NCI-H345 treated with DMSO at 0.1 percent for 48 hours (cell line): Measurements from ENCODE around the gene QRICH1.
"Not testable (repeated sequence)": the region's sequence is repeated elsewhere in the genome, so short reads cannot be mapped to it uniquely, and the experiment has no call there.

ENCODE experiments used
- DNase-seq: peaks from one replicate; lab custom pipeline; 2025; ENCODE audit not compliant: unreplicated experiment; lab: John Stamatoyannopoulos, UW

Gene QRICH1

DNA sequence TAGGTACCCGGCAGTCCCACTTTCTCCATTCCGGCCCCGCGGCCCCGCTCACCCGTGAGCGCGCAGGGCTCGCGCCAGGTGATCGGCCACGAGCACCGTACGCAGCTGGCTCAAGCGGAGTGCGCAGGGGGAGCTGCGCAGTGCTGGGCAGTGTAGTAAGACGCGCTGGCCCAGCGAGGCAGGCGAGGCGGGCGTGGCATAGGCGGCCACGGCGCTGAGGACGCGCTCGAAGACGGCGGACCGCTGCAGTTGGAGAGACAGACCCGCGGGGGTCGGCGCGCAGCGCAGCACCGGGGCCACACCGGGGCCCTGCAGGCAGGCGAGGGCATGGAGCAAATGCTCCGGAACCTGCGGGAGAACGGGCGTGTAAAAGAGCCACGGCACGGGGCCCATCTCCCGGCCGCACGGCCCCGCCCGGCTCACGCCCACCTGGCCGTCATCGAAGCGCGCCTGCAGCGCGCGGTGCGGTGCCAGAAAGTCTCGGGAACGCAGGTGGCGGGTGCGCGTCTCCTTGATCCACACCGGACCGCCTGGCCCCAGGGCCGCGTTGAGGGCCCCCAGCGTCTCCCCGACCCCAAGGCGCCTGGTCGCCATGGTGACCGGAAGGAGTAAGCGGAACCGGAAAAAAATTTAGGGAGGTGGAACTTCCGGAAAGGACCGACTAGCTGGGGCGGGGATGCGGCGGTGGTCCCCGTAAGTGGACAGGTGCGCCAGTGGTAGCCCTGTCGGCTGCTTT is 75.7 kb downstream of the QRICH1 start, which contains the start of gene DALRD3:
DALRD3 (minus strand) TSS at position 610 of the 736 bp plus-strand sequence; CDS start at position 594, 16 bp downstream.
- peak; percentile 29 for DNase-seq

DNA sequence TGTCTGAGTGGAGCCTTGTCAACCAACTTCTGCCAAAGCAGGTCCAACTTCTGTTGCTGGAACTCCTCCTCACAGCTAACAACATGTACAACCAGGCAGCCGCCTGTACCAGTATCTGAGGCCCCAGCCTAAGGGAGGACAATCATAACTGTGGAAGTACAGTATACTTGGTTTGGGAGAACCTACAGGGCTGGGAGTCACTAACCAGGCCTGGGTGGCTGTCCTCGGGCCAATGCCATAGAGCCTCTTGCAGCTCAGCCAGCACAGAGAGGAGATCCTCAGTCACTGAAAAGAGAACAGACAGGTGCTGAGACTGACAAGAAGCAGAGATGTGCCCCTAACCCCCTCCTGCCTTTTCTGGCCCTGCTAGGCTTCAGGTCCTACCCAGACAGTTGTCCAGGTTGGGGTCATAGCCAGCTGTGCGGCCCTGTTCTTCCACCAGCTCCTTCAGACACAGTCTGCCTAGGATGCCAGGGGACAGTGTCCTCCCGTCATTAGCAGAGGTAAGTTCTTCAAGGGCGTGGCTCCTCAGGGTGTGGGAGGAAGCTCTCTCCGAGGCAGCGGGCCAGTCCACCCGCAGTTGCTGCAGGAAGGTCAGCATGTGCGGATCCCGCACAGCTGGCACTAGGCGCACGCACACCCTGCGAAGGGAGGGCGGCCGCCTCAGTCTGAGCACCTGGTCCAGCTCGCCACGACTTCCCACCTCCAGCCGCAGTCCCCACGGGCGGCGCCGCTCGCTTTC is 76.5 kb downstream of the QRICH1 start:
- no peak for DNase-seq

DNA sequence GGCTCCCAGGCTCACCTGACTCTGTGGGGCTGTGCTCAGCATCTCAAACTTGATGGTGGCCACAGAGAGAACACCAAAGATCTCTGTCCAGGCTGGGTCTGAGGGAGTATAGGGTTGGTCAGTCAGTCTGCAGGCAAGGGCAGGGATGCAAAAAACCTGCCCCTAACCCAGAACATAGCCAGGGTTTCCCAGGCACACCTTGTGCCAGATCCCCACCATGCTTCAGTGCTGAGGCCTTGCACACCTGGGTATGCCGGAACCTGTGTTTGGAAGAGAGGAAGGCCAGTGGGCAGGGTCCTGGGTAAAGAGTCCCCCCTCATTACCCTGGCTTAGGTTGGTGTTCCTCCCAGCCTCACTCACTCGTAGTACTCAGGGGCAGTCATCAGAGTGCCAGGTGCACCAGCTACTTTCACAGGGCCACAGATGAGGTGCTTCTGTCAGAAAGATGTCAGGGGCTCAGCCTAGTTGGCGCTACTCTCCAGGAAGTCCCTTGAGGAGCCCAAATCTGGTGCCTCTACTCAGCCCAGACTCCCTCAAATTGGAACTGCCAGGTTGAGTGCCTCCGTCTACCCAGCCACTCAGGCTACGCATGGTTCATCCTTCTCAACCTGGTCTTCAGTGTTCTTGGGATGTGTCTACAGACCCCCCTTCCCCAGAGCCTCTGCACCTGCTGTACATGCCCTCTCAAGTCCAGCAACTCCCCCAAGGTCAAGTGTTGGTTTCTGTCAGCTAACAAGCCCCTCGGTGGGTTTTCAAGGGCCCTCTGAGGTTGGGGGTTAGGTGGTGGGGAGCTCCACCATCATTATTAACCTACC is 77.2 kb downstream of the QRICH1 start:
- no peak for DNase-seq

DNA sequence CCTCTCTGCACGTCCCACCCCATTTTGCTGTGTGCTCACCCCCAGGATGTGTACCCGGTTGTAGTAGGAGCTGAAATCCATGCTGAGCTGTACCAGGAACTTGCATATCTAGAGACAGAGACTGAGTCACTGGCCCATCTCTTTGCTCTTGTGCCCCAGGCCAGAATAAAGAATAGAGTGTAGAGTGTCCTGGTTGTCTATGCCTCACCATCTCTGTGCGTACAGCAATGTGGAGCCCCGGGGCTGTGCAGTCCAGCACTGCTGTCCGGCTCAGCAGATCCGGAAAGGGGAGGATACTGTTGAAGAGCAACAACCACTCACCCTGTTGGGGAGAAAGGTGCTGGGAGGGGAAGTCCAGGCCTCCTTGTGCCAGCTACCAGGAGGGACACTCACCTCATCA is 78.1 kb downstream of the QRICH1 start:
- no peak for DNase-seq

DNA sequence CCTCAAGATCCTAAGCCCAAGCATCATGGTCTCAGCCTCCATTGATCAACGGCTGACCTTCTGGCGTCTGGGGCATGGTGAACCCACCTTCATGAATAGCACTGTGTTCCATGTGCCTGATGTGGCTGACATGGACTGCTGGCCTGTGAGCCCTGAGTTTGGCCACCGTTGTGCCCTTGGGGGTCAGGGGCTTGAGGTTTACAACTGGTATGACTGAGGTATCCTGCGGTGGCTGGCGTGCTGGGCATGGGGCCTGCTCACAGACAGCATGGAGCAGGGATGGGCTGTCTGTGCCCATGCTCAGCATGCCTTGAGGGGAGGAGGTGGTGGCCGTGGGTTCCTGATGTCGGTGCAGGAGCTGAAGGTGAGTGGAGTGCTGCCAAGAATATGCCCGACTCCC is 78.8 kb downstream of the QRICH1 start:
- no peak for DNase-seq

DNA sequence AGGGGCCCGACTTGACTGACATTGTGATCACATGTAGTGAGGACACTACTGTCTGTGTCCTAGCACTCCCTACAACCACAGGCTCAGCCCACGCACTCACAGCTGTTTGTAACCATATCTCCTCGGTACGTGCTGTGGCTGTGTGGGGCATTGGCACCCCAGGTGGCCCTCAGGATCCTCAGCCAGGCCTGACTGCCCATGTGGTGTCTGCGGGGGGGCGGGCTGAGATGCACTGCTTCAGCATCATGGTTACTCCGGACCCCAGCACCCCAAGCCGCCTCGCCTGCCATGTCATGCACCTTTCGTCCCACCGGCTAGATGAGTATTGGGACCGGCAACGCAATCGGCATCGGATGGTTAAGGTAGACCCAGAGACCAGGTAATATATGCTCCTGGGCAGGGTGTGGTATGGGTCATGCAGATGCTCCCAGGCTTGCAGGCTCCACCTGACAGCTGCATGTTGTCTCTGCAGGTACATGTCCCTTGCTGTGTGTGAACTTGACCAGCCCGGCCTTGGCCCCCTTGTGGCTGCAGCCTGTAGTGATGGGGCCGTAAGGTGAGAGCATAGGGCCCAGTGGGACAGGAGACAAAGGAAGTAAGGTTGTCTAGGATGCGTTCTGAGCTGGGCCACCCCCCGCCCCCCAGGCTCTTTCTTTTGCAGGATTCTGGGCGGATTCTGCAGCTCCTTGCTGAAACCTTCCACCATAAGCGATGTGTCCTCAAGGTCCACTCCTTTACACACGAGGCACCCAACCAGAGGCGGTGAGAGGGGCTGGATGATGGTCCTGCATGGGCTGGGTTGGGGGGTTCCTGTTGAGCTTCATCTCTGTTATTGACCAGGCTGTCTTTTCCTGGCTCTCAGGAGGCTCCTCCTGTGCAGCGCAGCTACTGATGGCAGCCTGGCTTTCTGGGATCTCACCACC is 79.9 kb downstream of the QRICH1 start:
- no peak for DNase-seq

DNA sequence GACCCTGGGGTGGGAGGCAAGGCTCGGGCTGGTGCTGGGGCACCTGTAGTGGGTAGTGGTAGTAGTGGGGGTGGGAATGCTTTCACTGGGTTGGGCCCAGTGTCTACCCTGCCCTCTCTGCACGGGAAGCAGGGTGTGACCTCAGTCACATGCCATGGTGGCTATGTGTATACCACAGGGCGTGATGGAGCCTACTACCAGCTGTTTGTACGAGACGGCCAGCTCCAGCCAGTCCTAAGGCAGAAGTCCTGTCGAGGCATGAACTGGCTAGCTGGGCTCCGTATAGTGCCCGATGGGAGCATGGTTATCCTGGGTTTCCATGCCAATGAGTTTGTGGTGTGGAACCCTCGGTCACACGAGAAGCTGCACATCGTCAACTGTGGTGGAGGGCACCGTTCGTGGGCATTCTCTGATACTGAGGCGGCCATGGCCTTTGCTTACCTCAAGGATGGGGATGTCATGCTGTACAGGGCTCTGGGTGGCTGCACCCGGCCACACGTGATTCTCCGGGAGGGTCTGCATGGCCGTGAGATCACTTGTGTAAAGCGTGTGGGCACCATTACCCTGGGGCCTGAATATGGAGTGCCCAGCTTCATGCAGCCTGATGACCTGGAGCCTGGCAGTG is 80.6 kb downstream of the QRICH1 start:
- DNase-seq = no peak

DNA sequence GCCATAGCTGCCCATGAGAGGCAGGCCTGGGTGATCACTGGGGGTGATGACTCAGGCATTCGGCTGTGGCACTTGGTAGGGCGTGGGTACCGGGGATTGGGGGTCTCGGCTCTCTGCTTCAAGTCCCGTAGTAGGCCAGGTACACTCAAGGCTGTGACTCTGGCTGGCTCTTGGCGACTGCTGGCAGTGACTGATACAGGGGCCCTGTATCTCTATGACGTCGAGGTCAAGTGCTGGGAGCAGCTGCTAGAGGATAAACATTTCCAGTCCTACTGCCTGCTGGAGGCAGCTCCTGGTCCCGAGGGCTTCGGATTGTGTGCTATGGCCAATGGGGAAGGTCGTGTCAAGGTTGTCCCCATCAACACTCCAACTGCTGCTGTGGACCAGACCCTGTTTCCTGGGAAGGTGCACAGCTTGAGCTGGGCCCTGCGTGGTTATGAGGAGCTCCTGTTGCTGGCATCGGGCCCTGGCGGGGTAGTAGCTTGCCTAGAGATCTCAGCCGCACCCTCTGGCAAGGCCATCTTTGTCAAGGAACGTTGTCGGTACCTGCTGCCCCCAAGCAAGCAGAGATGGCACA is 81.3 kb downstream of the QRICH1 start:
- DNase-seq = no peak

DNA sequence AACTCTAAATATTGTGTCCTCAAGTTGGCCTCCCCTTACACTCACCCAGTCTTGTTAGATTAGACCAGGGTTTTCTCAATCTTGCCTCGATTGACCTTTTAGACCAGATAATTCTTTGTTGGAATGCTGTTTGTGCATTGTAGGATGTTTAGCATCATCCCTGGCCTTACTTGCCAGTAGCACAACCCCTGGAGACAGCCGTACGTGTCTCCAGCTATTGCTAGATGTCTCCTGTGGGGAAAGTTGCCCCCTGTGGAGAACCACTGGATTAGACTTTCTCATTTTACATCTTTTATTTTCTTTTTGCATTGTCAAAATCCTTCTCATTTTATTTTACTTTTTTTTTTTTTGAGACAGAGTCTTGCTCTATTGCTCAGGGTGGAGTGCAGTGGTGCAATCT is 84.5 kb downstream of the QRICH1 start:
- DNase-seq = no peak

DNA sequence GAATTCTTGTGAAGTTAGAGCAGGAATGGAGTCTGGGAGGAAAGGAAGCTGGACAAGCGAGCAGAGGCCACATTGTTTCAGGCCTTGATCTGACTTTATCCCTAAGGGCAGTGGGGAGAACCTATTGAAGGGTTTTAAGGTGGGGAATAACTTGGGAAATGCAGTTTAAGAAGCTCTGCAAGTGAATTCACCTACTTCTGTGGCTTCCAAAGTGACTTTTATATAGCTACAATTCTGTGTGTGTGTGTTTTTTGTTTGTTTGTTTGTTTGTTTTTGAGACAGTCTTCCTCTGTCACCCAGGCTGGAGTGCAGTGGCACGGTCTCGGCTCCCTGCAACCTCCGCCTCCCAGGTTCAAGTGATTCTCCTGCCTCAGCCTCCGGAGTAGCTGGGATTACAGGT is 85.2 kb downstream of the QRICH1 start:
- not testable (repeated sequence) for DNase-seq

DNA sequence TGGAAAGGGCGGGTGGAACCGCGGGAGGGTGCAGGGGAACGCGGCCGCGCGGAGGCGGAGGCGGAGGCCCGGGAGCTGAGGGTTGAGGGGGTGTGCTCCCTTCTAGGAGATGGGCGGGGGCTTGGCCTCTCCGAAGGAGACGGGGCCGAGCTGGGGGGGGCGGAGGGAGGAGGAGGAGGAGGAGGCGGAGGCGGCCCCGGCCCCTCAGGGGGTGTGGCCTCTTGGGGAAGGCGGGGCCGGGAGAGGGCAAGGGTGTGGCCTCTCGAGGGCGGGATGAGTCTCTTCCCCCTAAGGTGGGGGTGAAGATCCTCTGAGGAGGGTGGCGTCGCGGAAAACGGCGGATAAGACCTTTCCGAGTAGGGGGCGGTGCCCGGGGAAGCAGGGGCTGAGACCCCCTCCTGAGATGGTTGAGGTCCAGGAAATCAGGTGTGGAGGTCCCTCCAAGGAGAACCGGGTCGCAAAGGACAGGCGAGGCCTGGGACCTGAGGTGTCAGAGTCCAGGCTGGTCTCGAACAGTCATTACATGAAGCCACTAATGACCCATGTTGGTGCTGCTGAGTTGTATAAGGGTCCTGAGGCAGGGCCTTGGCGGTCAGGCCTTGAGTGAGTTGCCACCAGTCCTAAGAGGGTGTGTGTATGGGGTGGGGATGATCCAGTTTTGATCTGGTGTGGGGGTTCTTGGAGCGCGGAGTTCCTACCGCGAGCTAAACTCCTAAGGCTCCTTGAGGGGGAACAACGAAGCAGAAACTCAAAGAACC is 85.9 kb downstream of the QRICH1 start:
- no peak for DNase-seq

DNA sequence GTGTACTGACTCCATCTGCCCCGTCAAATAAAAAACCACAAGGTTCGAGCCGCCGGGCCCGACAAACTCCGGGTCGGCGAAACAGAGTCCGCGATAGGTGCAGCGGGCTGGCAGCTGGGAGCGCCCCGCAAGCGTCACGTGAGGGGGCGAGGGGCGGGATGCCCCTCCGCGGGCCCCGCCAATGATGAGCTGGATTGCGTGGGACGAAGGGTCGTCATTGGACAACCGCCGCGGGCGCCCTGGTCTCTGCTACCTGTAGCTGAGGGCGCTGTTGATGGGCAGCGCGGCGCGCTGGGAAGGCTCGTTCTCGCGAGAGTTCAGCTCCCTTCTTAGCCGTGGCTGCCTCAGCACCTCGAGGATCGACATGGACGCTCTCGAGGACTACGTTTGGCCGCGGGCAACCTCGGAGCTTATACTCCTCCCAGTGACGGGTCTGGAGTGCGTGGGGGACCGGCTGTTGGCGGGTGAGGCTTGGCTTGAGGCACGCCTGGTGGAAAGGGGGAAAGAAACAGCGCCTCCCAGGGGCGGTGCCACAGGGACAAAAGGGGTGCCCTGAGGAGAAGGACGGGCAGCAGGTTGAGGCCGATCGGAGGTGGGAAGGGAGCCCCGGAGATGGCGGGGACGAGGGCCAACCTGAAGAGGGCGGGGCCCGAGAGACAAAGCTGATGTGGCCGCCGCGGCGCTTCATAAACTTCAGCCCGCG is 86.7 kb downstream of the QRICH1 start, which contains the start of gene WDR6:
WDR6 (plus strand) TSS at position 324 of the 703 bp plus-strand sequence; CDS start at position 365, 41 bp downstream.
- DNase-seq = peak; percentile 79

DNA sequence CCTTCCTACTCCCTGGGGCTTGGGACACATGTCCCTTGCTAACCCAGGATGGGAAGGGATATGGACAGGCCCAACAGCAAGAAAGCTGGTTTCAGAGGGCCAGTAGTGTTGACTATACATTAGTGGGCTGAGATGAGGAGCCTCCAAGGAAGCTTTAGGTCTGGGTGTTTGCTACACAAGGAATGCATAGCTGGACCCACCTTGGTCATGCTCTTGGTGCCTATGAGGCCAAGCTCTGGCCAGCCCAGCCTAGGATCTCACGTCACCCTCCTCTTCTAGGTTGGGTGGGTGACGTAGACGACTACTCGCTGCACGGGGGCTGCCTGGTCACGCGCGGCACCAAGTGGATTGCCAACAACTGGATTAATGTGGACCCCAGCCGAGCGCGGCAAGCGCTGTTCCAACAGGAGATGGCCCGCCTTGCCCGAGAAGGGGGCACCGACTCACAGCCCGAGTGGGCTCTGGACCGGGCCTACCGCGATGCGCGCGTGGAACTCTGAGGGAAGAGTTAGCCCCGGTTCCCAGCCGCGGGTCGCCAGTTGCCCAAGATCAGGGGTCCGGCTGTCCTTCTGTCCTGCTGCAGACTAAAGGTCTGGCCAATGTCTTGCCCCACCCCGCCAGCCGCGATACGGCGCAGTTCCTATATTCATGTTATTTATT is 87.3 kb downstream of the QRICH1 start:
- DNase-seq = no peak

DNA sequence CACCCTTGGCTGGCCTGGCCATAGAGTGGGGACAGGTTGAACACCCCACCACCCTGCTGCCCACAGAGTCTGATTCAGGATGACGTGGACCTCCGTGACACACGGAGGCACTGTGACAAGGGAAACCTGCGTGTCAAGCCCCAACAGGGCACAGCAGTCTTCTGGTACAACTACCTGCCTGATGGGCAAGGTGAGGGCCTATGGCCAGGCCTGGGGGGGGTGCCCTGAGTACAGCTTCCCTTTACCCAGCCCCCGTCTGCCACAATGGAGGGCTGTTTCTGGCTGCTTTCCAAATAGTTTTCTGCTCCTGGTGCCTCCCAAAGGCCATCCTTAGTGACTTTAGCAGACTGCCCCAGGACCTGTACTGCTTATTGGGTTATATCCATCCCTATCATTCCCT is 87.9 kb downstream of the QRICH1 start:
- DNase-seq = no peak

DNA sequence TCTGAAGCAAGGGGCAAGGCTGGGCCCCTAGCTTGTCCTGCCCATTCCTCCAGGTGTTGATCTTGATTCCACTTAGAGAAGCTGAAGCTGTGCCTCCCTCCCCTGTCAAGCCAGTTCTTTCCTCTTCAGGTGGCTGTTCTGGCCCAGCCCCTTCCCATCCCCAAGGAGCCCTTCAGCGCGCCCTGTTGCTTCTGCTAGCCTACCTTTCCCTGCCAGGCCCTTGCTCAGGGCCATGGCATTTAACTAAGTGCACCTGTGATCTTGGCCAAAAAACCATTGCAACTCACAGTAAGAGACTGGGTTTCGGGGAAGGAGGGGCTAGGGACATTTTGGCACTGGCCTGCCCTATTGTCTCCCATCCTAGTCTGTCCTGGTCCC is 88.6 kb downstream of the QRICH1 start:
- DNase-seq = no peak

DNA sequence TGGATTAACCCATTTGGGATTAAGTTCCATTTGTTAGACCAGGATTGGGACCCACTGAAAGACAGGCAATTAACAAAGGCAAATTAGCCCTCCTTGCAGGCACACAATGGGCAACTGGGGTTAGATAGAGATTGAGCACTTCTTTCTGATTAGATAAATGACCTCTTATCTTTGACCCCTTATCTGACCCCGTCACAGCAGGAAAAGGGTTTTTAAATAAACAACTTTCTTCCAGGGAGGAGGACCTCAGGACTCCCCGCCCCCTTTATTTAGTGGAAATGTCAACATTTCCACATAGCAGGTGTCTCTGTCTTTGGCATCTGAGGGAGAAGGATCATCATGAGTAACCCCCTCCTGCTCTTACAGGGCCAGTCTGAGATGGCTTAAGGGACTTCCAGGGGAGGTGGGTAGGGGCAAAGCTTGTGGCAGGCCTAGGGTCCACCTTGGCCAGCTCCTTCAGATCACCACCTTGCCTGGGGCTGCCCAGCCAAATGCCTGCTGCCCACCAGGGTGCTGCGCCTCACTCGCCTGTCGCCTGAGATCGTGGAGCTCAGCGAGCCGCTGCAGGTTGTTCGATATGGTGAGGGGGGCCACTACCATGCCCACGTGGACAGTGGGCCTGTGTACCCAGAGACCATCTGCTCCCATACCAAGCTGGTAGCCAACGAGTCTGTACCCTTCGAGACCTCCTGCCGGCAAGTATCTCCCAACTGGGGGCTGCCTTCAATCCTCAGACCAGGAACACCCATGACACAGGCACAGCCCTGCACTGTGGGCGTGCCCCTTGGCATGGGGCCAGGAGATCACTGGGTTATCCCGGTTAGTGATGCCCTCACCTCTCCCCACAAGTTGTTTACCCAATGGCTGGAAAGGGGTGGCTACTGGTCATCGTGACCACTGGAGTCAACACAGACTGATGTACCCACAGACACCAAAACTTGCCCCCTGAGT is 89.2 kb downstream of the QRICH1 start:
- DNase-seq = no peak

DNA sequence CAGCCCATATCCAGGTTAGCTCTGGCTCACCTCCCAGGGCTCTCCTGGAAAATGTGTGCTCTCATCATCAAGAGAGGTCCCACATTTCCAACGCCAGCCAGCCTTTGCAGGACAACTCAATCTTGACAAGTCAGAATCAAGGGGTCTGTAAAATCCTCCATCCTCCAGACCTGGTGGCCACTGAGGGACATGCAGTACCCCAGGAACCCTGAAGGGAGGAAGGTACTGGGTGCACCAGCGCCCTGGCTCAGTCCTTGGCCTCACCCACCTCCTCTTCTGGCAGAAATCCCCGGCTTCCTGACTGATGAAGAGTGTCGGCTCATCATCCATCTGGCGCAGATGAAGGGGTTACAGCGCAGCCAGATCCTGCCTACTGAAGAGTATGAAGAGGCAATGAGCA is 92.7 kb downstream of the QRICH1 start:
- DNase-seq = no peak
